GM12873 (cell line): ENCODE results near the gene SPPL2B.

Source experiments
- CTCF ChIP-seq: IDR thresholded peaks from 2 replicates; pipeline ENCODE4 v1.5.1; 2012; ENCODE audit warnings: low read depth, mild to moderate bottlenecking, moderate library complexity, low read length, control low read depth; ENCODE audit not compliant: insufficient read depth; ENCODE audit errors: missing control alignments

SPPL2B gene

DNA sequence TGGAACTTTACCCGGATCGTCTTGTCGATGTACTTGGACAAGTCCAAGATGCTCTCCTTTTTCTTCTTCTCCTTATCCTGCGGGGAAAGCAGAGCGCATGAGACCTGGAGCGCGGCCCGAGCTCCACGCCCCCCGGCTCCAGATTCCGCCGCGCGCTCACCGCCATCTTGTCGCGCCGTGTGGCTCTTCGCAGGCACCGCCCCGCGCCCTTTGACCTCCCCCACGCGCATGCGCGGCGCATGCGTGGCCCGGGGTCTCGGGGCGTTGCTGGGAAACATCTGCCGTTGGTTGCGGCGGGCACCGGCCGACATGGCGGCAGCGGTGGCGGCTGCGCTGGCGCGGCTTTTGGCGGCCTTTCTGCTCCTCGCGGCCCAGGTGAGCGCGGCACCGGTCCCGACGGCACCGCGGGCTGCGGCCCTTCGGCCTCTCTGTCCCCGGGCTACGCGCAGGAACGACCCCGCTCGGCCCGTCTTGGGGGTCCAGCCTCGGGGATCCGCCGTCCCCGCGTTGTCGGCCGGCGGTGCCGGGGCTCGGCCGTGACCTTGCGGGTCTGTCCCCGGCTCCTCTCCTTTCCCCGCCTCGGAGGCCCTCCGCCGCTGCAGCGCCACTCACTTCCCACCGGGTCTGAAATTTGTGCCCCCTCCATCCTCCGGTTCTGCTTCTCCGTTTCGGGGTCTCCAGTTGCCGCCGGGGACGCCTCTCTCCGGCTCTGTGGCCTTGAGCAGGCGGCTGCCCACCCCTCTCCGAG lies at the start of gene SPPL2B, which contains the start of gene LSM7:
TSS of gene SPPL2B (plus strand) at position 284 of the 748 bp plus-strand sequence. CDS start at position 310, 26 bp downstream.
TSS of gene LSM7 (minus strand) at position 186 of the 748 bp plus-strand sequence. CDS start at position 166, 20 bp downstream.
- TF ChIP-seq CTCF = no peak

- TF ChIP-seq CTCF = no peak
These were observed 47.7 kb upstream of the SPPL2B start for GRCh38 chr19:2280633-2281264.

- no peak for TF ChIP-seq CTCF
These were observed 46.2 kb upstream of the SPPL2B start, which contains the start of gene PEAK3 for GRCh38 chr19:2282062-2282861. Gene PEAK3 (minus strand): TSS chr19:2282175. CDS start chr19:2280931, 1,244 bp downstream.

DNA sequence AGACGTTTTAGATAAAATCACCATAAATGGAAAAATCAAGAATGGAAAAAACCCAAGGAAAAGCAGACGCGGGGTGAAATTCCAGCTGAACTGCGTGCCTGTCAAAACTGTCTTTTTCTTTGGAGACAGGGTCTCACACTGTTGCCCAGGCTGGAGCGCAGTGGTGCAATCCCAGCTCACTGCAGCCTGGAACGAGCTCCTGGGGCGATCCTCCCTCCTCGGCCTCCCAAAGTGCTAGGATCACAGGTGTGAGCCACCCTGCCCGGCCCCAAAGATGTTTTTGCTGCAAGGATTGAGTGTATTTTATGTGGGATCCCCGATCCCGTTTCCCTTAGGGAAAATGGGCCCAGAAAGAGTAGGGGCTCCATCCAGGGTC lies 45.6 kb upstream of the SPPL2B start:
- TF ChIP-seq CTCF = no peak

DNA sequence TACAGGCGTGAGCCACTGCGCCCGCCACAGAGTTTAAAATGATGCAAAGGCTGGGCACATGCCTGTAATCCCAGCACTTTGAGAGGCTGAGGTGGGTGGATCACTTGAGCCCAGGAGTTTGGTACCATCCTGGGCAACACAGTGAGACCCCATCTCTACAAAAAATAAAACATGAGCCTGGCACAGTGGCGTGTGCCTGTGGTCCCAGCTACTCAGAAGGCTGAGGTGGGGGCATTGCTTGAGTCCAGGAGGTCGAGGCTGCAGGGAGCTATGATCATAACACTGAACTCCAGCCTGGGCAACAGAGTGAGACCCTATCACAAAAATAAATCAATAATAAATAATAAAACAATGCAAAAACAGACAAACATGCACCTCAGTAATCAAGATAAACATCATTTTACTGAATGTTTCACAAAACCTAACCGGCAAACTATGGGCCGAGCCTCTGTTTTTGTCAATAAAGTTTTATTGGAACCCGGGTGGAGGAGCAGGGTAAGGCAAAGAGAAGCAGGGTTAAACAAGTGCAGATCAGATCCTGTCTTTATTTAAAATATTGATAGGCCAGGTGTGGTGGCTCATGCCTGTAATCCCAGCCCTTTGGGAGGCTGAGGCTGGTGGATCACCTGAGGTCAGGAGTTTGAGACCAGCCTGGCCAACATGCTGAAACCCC lies 44.5 kb upstream of the SPPL2B start:
- no peak for TF ChIP-seq CTCF

DNA sequence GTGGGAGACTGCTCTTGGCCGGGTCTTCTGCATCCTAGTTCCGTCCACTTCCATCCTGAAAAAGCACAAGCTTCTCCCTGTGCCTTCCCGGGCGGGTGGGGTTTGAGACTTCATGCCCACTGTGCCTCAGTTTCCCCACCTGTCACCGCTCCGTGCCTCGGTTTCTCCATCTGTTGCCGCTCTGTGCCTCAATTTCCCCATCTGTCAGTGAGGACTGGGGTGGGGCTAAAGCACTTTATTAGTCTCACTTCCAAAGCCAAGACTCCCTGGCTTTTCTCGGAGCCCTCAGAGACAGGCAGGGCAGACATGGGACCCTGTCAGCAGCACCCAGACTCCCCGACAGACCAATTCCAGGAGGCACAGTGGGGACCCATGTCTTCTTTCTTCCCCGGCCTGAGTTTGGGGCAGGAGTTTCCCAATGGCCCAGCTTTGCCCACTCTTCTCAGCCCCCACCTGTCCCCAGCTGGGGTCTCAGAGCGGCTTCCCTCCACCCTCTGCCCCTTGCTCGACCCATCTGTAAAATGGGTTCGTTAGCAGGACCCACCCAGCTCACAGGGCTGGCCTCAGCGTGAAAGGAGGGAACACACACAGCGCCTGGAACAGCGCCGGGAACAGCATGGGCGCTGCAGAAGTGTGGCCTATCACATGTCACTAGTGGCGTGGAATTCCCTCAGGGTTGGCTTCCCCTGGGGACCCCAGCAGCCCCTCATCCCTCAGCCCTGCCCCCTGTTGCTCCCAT lies 41.9 kb upstream of the SPPL2B start:
- no peak for TF ChIP-seq CTCF
